ENCODE measurements around the gene ADGRG4. TPM values are rescaled to one million over a fixed set of nuclear protein-coding genes. Genes with fewer than 3 reads are reported as not detected.
A peak's percentile ranks its signal among the peaks of the same experiment; 100 is the strongest.
"Not testable (repeated sequence)": the region's sequence is repeated elsewhere in the genome, so short reads cannot be mapped to it uniquely, and the experiment has no call there.

Gene ADGRG4
- polyA plus RNA-seq, 1 experiment: not detected

- no peak for DNase-seq (ENCODE audit: low read depth, low spot score)
- no peak overlapping the region for H3K4me3 ChIP-seq (ENCODE audit: low read depth, low read length)
- ChIA-PET CTCF (interaction anchor here (1.2 kb wide), 1 partner anchor 306 kb away, joined by 5 read pairs; no protein-coding TSS in a partner anchor), POLR2A (interaction anchor here (0.6 kb wide), 1 partner anchor 20 kb away, joined by 7 read pairs; no protein-coding TSS in a partner anchor)
- H3K27ac ChIP-seq (ENCODE audit: low read depth, low read length): no peak overlapping the region
- H3K9me3 ChIP-seq (ENCODE audit: control insufficient read depth, insufficient read depth, low read length): no peaks in the 10 kb centered on the region
- no peak for TF ChIP-seq CTCF (IDR thresholded peaks at IDR 0.05; ENCODE audit: low read depth, low read length)
- peaks cover 5% of the 10 kb centered on the region for H3K27me3 ChIP-seq (ENCODE audit: control insufficient read depth, insufficient read depth, low read length)
Observed at GRCh38 chrX:136271300-136271699, 29.5 kb upstream of the ADGRG4 start.

DNA sequence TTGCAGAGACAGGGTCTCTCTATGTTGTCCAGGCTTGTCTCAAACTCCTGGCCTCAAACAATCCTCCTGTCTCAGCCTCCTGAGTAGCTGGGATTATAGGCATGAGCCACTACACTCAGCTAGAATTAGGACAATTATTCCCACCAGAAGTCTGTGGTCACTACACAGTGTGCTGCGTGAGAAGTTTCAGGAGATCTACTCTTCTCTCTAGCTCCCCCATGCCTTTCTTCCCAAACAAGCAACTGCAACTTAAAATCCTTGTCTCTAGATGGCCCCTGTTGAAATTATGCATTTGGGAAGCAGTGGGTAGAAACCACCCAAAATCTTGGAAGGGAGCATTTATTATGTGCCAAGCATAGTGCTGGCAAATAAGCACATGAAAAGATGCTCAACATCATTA lies 28.4 kb upstream of the ADGRG4 start:
- H3K9me3 ChIP-seq (ENCODE audit: control insufficient read depth, insufficient read depth, low read length): no peaks in the 10 kb centered on the region
- no peak overlapping the region for H3K4me3 ChIP-seq (ENCODE audit: low read depth, low read length)
- TF ChIP-seq CTCF (IDR thresholded peaks at IDR 0.05; ENCODE audit: low read depth, low read length): peak; percentile 24
- ChIA-PET CTCF (interaction anchor here (0.7 to 1.1 kb wide), 3 partner anchors 39 to 305 kb away, joined by 3 to 5 read pairs (median 5); no protein-coding TSS in a partner anchor), POLR2A (no interaction called here)
- no peak overlapping the region for H3K27ac ChIP-seq (ENCODE audit: low read depth, low read length)
- peaks cover 5% of the 10 kb centered on the region for H3K27me3 ChIP-seq (ENCODE audit: control insufficient read depth, insufficient read depth, low read length)
- DNase-seq (ENCODE audit: low read depth, low spot score): no peak

DNA sequence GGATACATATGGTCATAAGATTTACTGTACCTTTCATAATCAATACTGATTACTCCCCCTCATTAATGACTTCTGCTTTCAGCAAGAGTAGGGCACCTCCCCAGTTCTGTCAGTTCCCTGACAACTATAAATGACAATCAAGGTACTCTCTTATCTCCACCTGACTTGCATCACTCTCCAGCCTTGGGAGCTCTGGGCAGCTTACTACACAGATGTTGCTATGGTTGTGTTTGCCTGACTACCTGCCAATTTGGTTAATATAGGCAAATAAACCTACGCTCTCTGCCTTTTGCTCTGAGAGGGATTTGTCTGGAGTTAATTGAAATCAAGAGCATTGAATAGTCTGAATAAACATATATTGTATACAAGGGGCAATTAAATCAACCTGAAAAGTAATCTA lies 26.8 kb upstream of the ADGRG4 start:
- Histone ChIP-seq H3K27ac (ENCODE audit: low read depth, low read length) (no peak overlapping the region), H3K4me3 (ENCODE audit: low read depth, low read length) (no peak overlapping the region), H3K27me3 (ENCODE audit: control insufficient read depth, insufficient read depth, low read length) (peaks cover 5% of the 10 kb centered on the region), H3K9me3 (ENCODE audit: control insufficient read depth, insufficient read depth, low read length) (no peaks in the 10 kb centered on the region)
- ChIA-PET POLR2A (no interaction called here), CTCF (interaction anchor here (1.2 kb wide), 1 partner anchor 246 kb away, joined by 3 read pairs; no protein-coding TSS in a partner anchor)
- no peak for TF ChIP-seq CTCF (IDR thresholded peaks at IDR 0.05; ENCODE audit: low read depth, low read length)
- DNase-seq (ENCODE audit: low read depth, low spot score): no peak

DNA sequence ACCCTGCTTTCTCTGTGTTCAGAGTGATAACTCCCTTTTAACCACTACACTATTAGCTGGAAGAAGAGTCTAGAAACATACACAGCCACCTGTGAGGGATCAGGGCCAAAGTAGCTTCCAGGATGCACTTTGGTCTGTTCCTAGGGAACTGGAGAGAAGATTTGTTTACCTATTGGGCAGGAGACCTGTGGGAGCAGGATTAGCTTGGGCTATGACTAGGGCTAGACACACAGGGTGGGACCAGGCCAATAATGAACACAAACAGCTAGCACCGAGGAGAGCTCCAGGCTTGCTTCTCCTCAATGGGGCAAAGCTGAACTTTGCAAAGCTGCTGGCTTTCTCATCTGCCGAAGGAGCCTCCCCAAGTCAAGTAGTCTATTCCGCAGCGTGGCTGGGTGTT lies 25.2 kb upstream of the ADGRG4 start:
- H3K27ac ChIP-seq (ENCODE audit: low read depth, low read length): no peak overlapping the region
- H3K27me3 ChIP-seq (ENCODE audit: control insufficient read depth, insufficient read depth, low read length): peaks cover 5% of the 10 kb centered on the region
- TF ChIP-seq CTCF (IDR thresholded peaks at IDR 0.05; ENCODE audit: low read depth, low read length): no peak
- ChIA-PET CTCF (no interaction called here), POLR2A (no interaction called here)
- H3K9me3 ChIP-seq (ENCODE audit: control insufficient read depth, insufficient read depth, low read length): no peaks in the 10 kb centered on the region
- no peak for DNase-seq (ENCODE audit: low read depth, low spot score)
- no peak overlapping the region for H3K4me3 ChIP-seq (ENCODE audit: low read depth, low read length)

DNA sequence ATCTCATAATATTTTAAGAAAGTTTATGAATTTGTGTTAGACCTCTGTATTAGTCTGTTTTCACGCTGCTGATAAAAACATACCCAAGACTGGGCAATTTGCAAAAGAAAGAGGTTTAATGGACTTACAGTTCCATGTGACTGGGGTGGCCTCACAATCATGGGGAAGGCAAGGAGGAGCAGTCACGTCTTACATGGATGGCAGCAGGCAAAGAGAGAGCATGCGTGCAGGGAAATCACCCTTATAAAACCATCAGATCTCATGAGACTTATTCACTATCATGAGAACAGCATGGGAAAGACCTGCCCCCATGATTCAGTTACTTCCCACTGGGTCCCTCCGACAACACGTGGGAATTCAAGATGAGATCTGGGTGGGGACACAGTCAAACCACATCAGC lies 14.4 kb upstream of the ADGRG4 start:
- POLR2A ChIA-PET; H3K4me3 ChIP-seq (ENCODE audit: low read depth, low read length); CTCF ChIA-PET; H3K9me3 ChIP-seq (ENCODE audit: control insufficient read depth, insufficient read depth, low read length); H3K27me3 ChIP-seq (ENCODE audit: control insufficient read depth, insufficient read depth, low read length); H3K27ac ChIP-seq (ENCODE audit: low read depth, low read length); DNase-seq (ENCODE audit: low read depth, low spot score): not testable (repeated sequence)

GRCh38 chrX:136291824-136292223 lies 8.9 kb upstream of the ADGRG4 start:
- CTCF ChIA-PET: no interaction called here
- no peak for TF ChIP-seq CTCF (IDR thresholded peaks at IDR 0.05; ENCODE audit: low read depth, low read length)

More at GRCh38 chrX:136291824-136292223, 8.9 kb upstream of the ADGRG4 start:
- DNase-seq (ENCODE audit: low read depth, low spot score): no peak
- POLR2A ChIA-PET: no interaction called here
- H3K9me3 ChIP-seq (ENCODE audit: control insufficient read depth, insufficient read depth, low read length): no peaks in the 10 kb centered on the region
- H3K27me3 ChIP-seq (ENCODE audit: control insufficient read depth, insufficient read depth, low read length): no peaks in the 10 kb centered on the region
- no peak overlapping the region for H3K4me3 ChIP-seq (ENCODE audit: low read depth, low read length)
- H3K27ac ChIP-seq (ENCODE audit: low read depth, low read length): no peak overlapping the region

Data from AG04450 (cell line).